ENCODE data around the gene DLX4. TPM values are rescaled to one million over a fixed set of nuclear protein-coding genes. Genes with fewer than 3 reads are reported as not detected.

The DLX4 gene
- polyA plus RNA-seq, 1 donor from 2014 or later: not detected

- no peak for TF ChIP-seq CTCF (IDR thresholded peaks at IDR 0.05; ENCODE audit: poor library complexity, severe bottlenecking)
Observed at GRCh38 chr17:49957350-49957749, 11.6 kb upstream of the DLX4 start (continued).

GRCh38 chr17:49958723-49959122 lies 10.3 kb upstream of the DLX4 start:
- Histone ChIP-seq H3K36me3 (ENCODE audit: insufficient read depth, low read length) (no peaks in the 10 kb centered on the region), H3F3A (ENCODE audit: insufficient read depth, low read length, poor library complexity, severe bottlenecking) (no peaks in the 10 kb centered on the region), H3K27me3 (ENCODE audit: insufficient read depth, low read depth, low read length) (peaks cover 21% of the 10 kb centered on the region)

More at GRCh38 chr17:49958723-49959122, 10.3 kb upstream of the DLX4 start:
- H3K9ac ChIP-seq (ENCODE audit: low read length): no peak overlapping the region
- H3K9me2 ChIP-seq (ENCODE audit: insufficient read depth, low read length): no peaks in the 10 kb centered on the region
- H2AFZ ChIP-seq (ENCODE audit: low read depth, low read length): no peak overlapping the region
- no peaks in the 10 kb centered on the region for H4K20me1 ChIP-seq (ENCODE audit: insufficient read depth)
- no peak overlapping the region for H3K4me2 ChIP-seq (ENCODE audit: low read length)
- no peak overlapping the region for H3K4me3 ChIP-seq (ENCODE audit: low read length)
- no peak overlapping the region for H3K27ac ChIP-seq (ENCODE audit: low read length)
- H3K9me3 ChIP-seq (ENCODE audit: low read length): no peaks in the 10 kb centered on the region
- H3K79me2 ChIP-seq (replicated peaks; ENCODE audit: insufficient read depth, low read length): no peaks in the 10 kb centered on the region
- TF ChIP-seq TAF1 (IDR thresholded peaks at IDR 0.05; ENCODE audit: low read depth) (no peak), RAD21 (conservative IDR thresholded peaks at IDR 0.05) (no peak), EZH2 (IDR thresholded peaks at IDR 0.05; ENCODE audit: borderline replicate concordance, insufficient read depth, low read length, poor library complexity, severe bottlenecking) (no peak), CTCF (IDR thresholded peaks at IDR 0.05; ENCODE audit: poor library complexity, severe bottlenecking) (no peak), EP300 (conservative IDR thresholded peaks at IDR 0.05; ENCODE audit: poor library complexity, severe bottlenecking) (no peak), SMC3 (conservative IDR thresholded peaks at IDR 0.05; ENCODE audit: poor library complexity) (no peak), MXI1 (conservative IDR thresholded peaks at IDR 0.05; ENCODE audit: poor library complexity, severe bottlenecking) (no peak), REST (IDR thresholded peaks at IDR 0.05; ENCODE audit: borderline replicate concordance) (no peak), POLR2AphosphoS5 (IDR thresholded peaks at IDR 0.05) (no peak)
